Stimulated activated CD4-positive, alpha-beta T cell treated with anti-CD3 and anti-CD28 coated beads, TNF-alpha, amount 100 ng/mL, for 1 hour (primary cell): ENCODE data around the gene SLC6A3.
A peak's percentile ranks its signal among the peaks of the same experiment; 100 is the strongest.

Experiments
- DNase-seq, 3 donors: peaks; one replicate each; pipeline ENCODE4 v3.0.0-alpha.2; 2020; ENCODE audit warnings: low read depth in 3 of 3, low spot score in 1 of 3

The SLC6A3 gene

DNA sequence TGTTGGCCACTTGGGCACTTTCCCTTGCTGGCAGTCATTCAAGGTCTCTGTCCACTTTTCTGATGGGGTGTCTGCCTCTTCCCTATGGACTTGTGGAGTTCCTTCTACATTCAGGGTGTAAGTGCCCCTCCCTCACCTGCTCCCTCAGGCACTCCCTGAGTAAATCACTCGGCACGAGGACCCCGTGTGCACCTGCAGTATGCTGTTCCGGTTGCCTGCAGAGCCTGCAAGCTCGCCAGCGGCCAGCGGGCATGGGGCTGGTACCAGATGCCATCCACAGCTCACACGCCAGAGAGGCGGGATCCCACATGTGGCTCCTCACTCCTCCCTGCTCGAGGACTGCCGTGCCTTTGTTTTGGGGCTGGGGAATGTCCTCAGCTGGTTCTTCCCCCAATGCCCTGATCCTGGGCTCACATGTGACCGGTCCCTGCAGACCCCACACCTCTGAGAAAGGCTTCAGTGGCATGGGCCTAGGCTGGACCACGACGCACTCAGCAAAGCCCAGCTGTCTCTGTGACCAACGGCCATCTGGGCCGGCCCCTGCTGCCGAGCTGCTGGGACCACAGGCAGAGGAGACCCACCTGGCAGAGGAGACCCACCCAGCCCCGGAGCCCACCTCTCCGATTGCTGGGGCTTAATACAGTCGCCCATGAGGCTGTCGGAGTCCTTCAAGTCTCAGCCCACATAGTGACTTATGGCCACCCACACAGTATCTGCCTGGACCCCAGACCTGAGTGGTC, 54.2 kb downstream of the SLC6A3 start:
- DNase-seq: no peak

DNA sequence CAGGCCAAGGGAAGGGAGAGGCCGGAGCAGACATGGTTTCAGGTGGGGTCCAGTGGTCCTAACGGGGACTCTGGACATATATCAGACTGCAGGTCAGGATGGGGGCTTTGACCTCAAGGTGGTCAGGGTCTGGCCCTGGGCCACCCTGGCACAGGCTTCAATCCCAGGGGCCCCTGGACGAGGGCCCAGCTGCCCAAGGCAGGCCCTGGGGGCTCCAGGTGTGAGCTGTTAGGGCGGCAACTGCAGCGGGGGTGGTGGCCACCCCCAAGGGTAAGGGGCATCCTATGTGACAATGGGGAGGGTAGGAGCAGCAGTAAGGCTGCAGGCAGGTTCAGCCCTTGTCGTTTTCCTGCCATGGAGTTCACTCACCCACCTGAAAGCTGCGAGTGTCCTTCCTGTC, 54.9 kb downstream of the SLC6A3 start:
- no peak for DNase-seq

DNA sequence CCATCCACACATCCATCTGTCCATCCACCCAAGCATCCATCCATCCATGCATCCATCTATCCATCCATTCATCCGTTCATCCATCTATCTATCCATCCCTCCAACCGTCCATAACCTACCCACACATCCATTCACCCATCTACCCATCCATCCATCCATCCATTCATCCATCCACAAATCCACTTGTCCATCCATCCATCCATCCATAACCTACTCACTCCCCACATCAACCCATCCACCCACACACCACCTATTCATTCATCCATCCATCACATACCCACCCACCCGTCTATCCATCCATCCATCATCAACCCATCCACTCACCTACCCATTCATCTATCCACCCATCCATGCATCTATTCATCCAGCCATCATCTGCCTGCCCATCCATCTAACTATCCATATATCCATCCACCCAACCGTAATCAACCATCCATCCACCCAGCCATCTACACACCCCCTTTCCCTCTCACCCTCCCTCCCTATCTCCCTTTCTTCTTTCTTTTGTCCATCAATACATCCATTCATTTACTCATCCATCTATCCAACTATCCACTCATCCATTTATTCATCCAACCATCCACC, 56.8 kb downstream of the SLC6A3 start:
- no peak for DNase-seq

DNA sequence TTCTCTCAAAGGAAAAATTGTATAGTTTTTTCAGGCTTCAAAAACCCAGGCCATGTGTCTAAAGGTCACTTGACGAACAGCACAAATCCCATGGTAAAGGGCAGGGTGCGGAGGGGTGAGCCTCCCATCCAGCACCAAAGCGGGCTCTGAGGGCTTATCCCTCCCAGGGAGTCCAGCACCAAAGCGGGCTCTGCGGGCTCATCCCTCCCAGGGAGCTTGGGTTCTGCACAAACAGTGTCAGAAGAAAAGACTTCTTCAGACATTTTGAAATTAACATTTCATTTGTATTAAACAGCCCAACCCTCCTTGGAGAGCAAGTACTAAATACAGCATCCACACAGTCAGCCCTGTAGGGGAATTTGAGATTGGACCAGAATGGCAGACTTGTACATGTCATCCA, 57.4 kb downstream of the SLC6A3 start:
- no peak for DNase-seq

DNA sequence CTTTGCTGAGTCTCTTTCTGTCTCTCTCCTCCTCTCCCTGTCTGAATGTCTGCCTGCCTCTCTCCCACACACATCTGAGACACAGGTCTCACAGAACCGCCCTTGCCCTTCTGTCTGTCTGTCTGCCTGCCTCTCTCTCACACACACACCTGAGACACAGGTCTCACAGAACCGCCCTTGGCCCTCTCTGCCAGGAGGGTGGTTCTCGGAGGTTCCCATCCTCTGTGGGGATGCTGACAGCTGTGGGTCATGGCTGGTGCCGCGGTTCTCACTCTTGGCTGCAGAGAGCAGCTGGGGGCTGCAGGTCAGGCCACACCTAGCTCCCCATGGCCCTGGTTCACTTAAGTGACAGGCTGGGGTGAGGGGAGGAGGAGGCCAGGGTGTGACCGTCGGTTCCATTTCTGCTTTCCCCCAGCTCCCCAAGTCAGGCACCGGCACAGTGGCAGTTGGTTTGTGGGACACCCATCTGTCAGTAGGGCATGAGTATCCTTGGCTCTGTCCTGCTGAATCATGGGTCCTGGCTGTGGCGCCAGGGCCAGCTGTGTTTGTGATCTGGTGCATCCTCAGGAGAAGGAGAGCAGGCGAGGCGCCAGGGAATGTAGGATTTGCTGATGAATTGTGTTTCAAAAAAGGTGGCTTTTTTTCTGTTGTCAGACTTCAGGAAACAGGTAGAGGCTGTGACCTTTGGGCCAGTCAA, 58.0 kb downstream of the SLC6A3 start:
- no peak for DNase-seq

DNA sequence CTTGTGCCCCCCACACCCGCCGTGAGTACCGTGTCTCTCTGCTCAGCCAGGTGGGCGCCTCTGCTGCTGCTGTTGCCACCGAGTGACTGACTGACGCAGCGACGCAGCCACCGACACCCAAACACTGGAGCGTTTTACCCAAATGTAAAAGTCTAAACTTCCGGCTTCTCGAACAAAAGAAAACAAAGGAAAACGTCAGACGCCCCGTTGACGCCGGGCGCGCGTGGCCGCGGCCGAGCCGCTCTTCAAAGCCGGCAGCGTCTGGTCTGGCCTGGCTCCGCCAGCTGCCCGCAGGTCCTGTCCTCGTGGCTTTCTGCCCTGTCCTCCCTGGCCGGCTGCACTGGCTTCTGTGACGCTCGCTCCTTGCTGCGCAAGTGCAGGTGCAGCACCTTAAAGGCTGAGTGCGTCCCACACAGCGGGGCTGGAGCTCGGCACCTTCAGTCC, 58.9 kb downstream of the SLC6A3 start:
- DNase-seq: peak; percentile 31 to 59 (median 44)

DNA sequence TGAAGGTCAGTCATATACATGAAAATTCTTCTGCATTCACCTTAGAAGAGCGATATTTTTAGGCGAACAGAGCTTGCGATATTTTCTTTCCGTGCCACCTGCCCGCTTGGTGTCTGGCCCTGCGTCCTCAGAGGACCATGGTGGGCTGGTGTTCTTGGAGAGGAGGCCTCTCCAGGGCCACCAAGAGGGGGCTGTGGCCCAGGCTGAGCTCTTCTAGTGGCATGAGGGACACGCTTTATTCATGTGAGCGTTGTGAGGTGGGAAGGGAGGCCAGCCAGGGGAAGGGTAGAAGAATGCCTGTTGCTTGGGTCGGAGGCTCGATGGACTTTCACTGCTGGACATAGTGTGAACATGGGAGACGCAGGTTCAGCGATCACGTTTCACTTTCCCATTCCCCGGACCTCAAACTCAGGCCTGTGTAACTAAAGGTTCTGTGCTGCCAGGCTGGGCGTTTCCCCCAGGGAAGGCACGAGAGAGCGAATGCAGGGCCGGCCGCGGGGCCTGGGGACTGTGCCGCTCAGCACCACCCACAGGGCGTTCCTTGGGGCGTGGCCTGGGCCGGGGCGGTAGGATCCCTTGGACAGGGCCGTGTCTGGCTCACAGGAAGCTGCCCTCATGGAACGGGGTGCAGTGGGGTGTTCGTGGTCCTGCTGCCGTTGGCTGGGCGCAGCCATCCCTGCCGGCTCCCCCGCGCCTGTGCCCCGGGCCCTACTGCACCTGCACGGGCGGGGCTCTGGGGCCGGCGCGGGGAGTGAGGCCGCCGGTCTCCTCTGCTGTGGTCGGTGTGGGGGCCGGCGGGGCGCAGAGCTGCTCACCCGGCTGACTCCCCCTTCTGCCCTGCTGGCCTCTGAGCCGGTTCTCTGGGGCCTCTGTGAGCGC, 59.6 kb downstream of the SLC6A3 start:
- peak; percentile 53 to 79 (median 62) for DNase-seq

DNA sequence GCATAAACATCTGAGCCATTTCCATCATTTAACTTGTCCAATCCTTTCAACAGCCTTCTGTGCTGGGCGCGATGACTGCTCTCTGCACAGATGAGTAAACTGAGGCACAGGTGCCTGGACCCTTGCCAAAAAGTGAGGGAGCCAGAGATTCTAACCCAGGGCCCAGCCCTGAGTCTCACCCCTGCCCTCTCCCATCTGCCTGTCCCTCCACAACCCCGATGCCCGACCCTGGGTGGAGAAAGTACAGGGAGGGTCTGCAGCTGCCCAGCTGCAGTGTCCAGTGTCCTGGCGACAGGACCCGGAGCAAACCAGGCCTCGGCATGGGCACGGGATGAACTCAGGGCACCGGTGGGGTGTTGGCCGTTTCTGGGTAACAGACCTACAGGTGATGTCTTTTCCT, 60.7 kb downstream of the SLC6A3 start:
- no peak for DNase-seq

DNA sequence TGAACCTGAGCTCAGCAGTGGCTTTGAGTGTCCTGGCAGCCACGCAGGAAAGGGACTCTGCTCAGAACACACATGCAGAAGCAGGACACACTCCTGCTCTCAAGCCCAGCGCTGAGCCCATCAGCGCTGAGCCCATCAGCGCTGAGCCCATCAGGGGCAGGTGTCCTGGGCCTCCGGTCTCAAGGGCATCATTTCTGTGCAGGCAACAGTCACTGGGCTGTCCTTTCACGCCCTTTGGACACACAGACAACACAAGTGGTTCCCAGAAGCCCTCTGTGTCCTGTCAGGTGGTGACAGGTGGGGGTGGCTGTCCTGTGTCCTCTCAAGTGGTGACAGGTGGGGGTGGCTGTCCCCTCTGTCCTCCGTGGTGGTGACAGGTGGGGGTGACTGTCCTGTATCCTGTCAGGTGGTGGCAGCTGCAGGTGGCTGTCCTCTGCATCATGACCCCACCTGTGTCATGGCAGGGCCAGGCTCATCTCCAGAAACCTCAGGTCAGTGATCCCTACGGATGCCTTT, 61.3 kb downstream of the SLC6A3 start:
- no peak for DNase-seq

DNA sequence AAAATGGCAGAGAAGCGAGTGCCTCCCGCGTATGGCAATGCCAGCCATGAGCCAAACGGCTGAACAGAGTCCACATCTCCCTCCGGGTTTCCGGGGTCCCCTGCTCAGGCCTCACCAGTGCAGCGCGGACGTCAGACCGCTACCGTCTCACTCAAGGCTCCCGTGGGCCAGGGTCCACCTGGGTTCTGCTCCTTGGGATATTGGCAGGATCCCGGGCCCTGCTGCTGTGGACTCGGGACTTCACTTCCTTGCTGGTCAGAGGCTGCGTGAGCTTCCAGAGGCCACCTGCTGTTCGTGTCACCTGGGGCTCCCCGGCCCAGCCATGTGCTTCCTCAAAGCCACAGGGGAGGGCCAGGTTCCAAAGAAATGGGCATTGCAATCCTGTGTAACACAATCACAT, 61.9 kb downstream of the SLC6A3 start:
- no peak for DNase-seq

DNA sequence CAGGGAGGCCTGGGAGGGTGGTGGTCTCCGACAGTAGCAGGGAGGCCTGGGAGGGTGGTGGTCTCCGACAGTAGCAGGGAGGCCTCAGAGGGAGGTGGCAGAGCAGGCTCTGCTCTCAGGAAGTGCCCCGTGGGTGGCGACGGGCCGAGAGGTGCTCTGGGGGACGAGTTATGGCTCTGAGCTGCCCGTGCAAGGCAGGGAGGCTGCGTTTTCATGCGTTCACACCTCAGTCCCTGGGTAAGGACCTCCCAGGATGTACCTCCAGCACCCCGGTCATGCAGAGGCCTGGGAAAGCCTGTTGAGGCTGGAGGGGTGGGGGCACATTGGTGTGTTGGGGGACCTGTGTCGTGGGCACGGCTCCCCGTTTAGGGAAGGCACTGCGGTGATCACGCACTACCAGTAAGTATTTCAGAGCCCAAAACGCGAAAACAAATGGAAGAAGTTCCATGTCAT, 63.0 kb downstream of the SLC6A3 start:
- DNase-seq: no peak

DNA sequence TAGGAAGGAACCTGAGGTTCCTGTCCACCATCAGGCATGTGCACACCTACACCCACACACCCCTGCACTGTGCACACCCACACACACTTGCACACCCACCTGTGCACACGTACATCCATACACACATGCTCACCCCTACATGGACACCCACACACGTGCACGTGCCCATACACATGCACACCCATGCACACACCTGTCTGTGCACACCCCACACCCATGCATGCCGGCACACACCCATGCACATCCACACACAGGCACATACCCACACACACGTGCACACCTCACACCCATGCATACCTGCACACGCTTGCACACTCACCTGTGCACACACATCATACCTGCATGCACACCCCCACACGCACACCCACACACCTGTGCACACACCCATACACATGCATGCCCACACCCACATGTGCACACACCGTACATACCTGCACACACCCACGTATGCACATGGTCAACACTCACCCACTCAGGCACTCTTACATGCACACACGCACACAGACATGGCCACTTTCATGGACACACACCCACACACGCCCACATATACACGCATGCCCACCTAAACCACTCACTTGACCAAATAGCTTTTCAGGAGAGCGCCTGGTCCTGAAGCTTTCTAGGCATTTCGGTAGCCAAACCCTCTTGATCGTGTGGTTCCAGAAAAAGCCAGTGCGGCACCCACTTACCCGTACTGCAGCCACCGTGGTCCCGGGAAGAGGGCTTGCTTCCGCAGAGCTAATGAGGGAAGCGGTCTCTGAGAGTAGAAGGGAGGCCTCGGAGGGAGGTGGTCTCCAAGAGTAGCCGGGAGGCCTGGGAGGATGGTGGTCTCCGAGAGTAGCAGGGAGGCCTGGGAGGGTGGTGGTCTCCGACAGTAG, 63.6 kb downstream of the SLC6A3 start:
- DNase-seq: no peak

DNA sequence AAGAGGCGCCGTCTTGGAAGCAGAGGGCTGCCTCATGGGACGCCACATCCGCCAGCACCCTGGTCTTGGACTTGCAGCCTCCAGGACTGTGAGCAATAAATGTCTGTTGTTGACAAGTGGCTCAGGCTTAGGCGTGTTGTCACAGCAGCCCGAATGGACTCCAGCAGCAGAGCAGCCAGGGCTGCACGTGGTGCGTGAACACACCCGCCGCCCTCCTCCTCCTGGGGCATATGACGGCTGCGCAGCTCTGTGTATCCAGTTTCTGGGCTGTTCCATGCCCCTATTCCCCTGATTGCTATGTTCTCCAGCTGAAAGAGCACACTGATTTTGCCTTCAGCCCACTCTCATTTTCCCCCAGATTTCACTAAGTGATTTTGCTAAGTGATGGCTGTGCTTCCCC, 64.3 kb downstream of the SLC6A3 start:
- no peak for DNase-seq

DNA sequence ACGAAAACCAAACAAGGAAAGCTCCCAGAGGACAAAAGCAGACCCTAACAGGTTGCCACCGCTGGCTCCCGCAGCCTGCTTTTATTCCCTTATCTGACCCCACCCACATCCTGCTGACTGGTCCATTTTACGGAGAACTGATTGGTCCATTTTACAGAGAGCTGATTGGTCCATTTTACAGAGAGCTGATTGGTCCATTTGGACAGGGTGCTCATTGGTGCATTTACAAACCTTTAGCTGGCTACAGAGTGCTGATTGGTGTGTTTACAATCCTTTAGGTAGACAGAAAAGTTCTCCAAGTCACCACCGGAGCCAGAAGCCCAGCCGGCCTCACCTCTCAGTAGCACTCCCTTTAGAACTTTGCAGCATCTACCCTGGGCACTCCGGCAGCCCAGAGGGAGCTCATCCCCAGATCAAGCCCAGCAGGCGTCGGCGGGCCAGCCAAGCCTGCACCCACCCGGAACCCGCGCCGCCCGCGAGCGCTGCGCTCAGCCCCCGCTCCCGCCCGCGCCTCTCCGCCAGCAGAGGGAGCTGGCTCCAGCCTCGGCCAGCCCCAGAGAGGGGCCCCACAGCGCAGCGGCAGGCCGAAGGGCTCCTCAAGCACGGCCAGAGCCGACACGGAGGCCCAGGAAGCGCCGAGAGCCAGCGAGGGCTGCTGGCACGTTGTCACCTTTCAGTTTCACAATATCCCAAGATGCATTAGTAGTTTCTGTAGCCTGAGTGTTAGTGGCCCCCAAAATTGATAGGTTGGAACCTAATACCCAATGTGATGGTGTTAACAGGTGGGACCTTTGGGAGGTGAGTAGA, 65.0 kb downstream of the SLC6A3 start:
- peak in 2 of 3 donors; percentile 13 to 22 for DNase-seq

DNA sequence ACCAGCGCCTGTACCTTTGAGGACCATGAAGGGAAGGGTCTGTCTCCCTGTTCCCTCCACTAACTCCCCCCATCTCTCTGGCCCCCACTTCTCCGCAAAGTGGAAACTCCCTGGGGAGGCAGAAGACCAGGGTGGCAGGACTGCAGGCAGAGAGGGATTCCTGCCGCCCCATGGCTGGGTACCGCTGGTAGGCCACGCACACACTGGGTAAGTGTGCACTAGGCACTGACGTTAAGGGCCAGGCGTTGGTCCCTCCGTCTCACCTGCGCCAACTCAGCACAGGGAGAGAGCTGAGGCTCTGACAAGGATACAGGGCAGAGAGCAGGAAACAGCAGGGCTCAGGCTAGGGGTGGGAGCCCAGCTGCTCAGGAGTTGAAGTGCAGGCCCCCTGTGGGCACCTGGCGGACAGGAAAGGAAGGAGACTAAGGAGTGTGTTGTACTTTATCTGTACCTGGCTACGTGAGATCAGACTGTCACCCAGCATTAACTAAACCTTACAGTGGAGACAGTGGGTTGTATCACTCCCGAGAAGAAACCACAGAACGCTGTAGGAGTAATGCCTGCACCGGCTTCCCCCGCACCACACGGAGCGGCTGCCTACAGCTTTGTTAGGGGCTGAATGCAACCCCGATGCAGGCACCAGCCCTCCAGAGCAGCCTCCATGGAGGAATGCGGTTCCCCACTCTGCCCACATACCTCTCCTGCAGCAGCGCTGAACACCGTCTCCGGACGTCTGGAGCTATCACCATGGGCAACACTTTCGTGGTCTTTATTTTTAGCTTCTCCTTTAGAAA, 66.2 kb downstream of the SLC6A3 start:
- no peak for DNase-seq

DNA sequence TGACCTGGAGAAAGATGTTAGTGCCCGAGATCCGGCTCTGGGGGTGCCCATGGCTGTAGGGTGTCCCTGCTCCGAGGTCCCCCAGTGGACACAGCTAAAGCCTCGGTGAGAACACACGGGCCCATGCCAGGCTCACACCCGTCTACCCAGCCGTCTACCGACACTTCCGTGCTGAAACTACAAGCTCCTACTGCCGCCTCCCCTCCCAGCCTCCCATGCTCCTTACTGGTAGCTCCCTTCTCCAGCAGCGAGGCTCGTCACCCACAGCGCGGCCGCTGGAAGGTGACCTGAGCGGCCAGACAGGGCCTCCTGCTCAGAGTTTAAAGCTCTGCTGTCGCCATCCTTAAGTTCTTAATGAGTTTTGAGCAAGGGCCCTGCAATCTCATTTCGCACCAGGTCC, 67.1 kb downstream of the SLC6A3 start:
- DNase-seq: no peak

DNA sequence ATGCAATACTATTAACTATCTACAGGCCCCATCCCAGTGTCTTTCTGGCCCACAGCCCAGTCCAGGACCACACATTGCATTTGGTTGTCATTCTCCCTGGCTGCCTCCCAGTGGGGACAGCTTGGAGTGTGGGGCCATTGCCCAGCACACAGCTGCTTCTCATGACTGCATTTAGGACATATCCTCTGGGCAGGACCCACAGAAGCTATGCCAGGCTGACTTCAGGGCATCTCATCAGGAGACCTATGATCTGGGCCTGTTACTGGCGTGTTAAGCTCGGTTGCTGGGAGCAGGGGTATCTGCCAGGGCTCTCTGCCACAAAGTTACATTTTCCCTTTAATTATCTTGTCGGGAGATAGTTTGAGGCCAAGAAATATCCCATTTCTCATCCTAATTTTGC, 68.3 kb downstream of the SLC6A3 start:
- DNase-seq: no peak
